HepG2 (cell line): Measurements from ENCODE around the gene LSM10. TPM values are rescaled to one million over a fixed set of nuclear protein-coding genes. Genes with fewer than 3 reads are reported as not detected.
A peak's percentile ranks its signal among the peaks of the same experiment; 100 is the strongest.

Experiments
- CSRNP1 ChIP-seq: sonication (generic); formaldehyde crosslinking; IDR thresholded peaks from 2 replicates; pipeline ENCODE4 v1.8.1; 2023; ENCODE audit warnings: mild to moderate bottlenecking, missing genetic modification reagents
- ELF3 ChIP-seq: IDR thresholded peaks from 2 replicates; pipeline ENCODE4 v1.6.1; 2016; ENCODE audit warnings: missing genetic modification reagents, missing compliant biosample characterization
- FOXO1 ChIP-seq: sonication (generic); formaldehyde crosslinking; IDR thresholded peaks from 2 replicates; pipeline ENCODE4 v1.4.0; 2020; ENCODE audit warnings: missing genetic modification reagents
- MAFK ChIP-seq, 2 experiments: IDR thresholded peaks in 1 of 2; conservative IDR thresholded peaks in 1 of 2; 2 replicates each; pipeline ENCODE4 v1.6.1; 2011; ENCODE audit warnings: improper control_type of control experiment in 2 of 2, low read length in 2 of 2
- MXD4 ChIP-seq: IDR thresholded peaks from 2 replicates; pipeline ENCODE4 v1.6.1; 2016; ENCODE audit warnings: mild to moderate bottlenecking, missing biosample characterization, missing genetic modification reagents
- NFRKB ChIP-seq: fragments of 450-650 bp; IDR thresholded peaks from 2 replicates; pipeline ENCODE4 v1.6.1; 2017
- SSRP1 ChIP-seq: IDR thresholded peaks from 2 replicates; pipeline ENCODE4 v1.6.1; 2016; ENCODE audit warnings: control low read depth
- ZHX2 ChIP-seq, 2 experiments: sonication (generic) in 1 of 2; formaldehyde crosslinking in 1 of 2; IDR thresholded peaks; 2 replicates each; pipeline versions ENCODE4 v1.6.1 to v1.9.0; 2014 to 2022; ENCODE audit warnings: antibody characterized with exemption in 1 of 2, borderline replicate concordance in 1 of 2, inconsistent platforms in 1 of 2, low read depth in 1 of 2, missing genetic modification reagents in 1 of 2
- ZNF451 ChIP-seq: sonication (generic); formaldehyde crosslinking; IDR thresholded peaks from 2 replicates; pipeline ENCODE4 v1.5.0; 2020; ENCODE audit warnings: mild to moderate bottlenecking, missing genetic modification reagents
- ZSCAN20 ChIP-seq: sonication (generic); formaldehyde crosslinking; IDR thresholded peaks from 2 replicates; pipeline ENCODE4 v1.4.0; 2020; ENCODE audit warnings: missing genetic modification reagents, mild to moderate bottlenecking, borderline replicate concordance
- ZSCAN25 ChIP-seq: sonication (generic); formaldehyde crosslinking; IDR thresholded peaks from 2 replicates; pipeline ENCODE4 v1.8.0; 2022; ENCODE audit warnings: mild to moderate bottlenecking, missing genetic modification reagents
- polyA plus RNA-seq, 8 experiments: library from polyadenylated mRNA; depleted of rRNA in 3 of 8; stranded (reverse) in 7 of 8; unstranded in 1 of 8; fragments of >200 nt; fragmentation: Illumina TruSeq in 4 of 8; extraction: Trizol in 4 of 8; gene quantifications; 2 replicates each; pipeline versions ENCODE4 v1.2.1 to v1.2.3, GENCODE V29; 2011 to 2016; ENCODE audit warnings: low read depth in 4 of 8, missing spikeins in 1 of 8, mixed read lengths in 1 of 8; ENCODE audit not compliant: insufficient read depth in 1 of 8
- total RNA-seq, 5 experiments: library from RNA; depleted of rRNA; stranded (reverse); fragments of >200 nt; fragmentation: Illumina TruSeq; extraction: Trizol; gene quantifications; 2 replicates each; pipeline ENCODE4 v1.2.3, GENCODE V29; 2016; ENCODE audit warnings: low read depth in 1 of 5
- TF ChIP-seq, protein P1 (sequence below): conservative IDR thresholded peaks from 2 replicates; pipeline ENCODE4 v1.6.1; 2018; ENCODE audit warnings: missing genetic modification reagents
- TF ChIP-seq, protein P2 (sequence below): sonication (generic); formaldehyde crosslinking; IDR thresholded peaks from 2 replicates; pipeline ENCODE4 v1.9.0; 2022; ENCODE audit warnings: low read depth, missing genetic modification reagents
- TF ChIP-seq, protein P3 (sequence below): sonication (generic); formaldehyde crosslinking; IDR thresholded peaks from 2 replicates; pipeline ENCODE4 v1.4.0; 2020; ENCODE audit warnings: missing genetic modification reagents

LSM10 gene
- total and polyA plus RNA-seq, 2 of the 13 experiments (the other 11 are each of a cell fraction or from before 2014, with no cell fraction given): 14.0 to 52.0 TPM

GRCh38 chr1:36352125-36352909 is 45.4 kb downstream of the LSM10 start (continued):
- no peak for TF ChIP-seq CSRNP1 (CRISPR knock-in tag)
- TF ChIP-seq, protein P1, sequence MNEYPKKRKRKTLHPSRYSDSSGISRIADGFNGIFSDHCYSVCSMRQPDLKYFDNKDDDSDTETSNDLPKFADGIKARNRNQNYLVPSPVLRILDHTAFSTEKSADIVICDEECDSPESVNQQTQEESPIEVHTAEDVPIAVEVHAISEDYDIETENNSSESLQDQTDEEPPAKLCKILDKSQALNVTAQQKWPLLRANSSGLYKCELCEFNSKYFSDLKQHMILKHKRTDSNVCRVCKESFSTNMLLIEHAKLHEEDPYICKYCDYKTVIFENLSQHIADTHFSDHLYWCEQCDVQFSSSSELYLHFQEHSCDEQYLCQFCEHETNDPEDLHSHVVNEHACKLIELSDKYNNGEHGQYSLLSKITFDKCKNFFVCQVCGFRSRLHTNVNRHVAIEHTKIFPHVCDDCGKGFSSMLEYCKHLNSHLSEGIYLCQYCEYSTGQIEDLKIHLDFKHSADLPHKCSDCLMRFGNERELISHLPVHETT (CRISPR knock-in tag): no peak
- TF ChIP-seq MAFK (conservative IDR thresholded peaks at IDR 0.05 in 1 of 2, IDR thresholded peaks at IDR 0.05 in 1 of 2; ENCODE audit: low read length in 2 of 2): no peak
- peak; percentile 50; the same call in 1 of the 2 replicates for TF ChIP-seq FOXO1 (CRISPR knock-in tag)
- peak; percentile 69 for TF ChIP-seq ZSCAN25 (CRISPR knock-in tag)
- TF ChIP-seq, protein P2, sequence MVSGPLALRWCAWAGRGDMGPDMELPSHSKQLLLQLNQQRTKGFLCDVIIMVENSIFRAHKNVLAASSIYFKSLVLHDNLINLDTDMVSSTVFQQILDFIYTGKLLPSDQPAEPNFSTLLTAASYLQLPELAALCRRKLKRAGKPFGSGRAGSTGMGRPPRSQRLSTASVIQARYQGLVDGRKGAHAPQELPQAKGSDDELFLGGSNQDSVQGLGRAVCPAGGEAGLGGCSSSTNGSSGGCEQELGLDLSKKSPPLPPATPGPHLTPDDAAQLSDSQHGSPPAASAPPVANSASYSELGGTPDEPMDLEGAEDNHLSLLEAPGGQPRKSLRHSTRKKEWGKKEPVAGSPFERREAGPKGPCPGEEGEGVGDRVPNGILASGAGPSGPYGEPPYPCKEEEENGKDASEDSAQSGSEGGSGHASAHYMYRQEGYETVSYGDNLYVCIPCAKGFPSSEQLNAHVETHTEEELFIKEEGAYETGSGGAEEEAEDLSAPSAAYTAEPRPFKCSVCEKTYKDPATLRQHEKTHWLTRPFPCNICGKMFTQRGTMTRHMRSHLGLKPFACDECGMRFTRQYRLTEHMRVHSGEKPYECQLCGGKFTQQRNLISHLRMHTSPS (CRISPR knock-in tag): peak; percentile 77; the same call in 1 of the 2 replicates
- TF ChIP-seq SSRP1 (CRISPR knock-in tag): no peak
- TF ChIP-seq ELF3: peak; percentile 59; the same call in 1 of the 2 replicates
- TF ChIP-seq NFRKB: no peak
- no peak for TF ChIP-seq ZNF451 (CRISPR knock-in tag)
- TF ChIP-seq, protein P3, sequence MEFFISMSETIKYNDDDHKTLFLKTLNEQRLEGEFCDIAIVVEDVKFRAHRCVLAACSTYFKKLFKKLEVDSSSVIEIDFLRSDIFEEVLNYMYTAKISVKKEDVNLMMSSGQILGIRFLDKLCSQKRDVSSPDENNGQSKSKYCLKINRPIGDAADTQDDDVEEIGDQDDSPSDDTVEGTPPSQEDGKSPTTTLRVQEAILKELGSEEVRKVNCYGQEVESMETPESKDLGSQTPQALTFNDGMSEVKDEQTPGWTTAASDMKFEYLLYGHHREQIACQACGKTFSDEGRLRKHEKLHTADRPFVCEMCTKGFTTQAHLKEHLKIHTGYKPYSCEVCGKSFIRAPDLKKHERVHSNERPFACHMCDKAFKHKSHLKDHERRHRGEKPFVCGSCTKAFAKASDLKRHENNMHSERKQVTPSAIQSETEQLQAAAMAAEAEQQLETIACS: no peak
- no peak for TF ChIP-seq ZSCAN20 (CRISPR knock-in tag)
- TF ChIP-seq MXD4 (CRISPR knock-in tag): 0 out of 2 replicates have a peak, but pooled peaks have one; percentile 36
- no peak for TF ChIP-seq ZHX2 (IDR thresholded peaks at IDR 0.05; ENCODE audit: low read depth)
- TF ChIP-seq ZHX2 (CRISPR knock-in tag; IDR thresholded peaks at IDR 0.05; ENCODE audit: borderline replicate concordance): no peak
